K562 (cell line): ENCODE data around the gene HFE. TPM values are rescaled to one million over a fixed set of nuclear protein-coding genes. Genes with fewer than 3 reads are reported as not detected.

Source experiments
- ATAC-seq: fragments of 200-7000 bp; cut with Tn5 transposase; 3 replicates; pipeline ENCODE4 v1.9.1; 2020; ENCODE audit warnings: moderate library complexity
- Bru-seq: library from RNA; stranded (reverse); fragments of 400-500 nt; gene quantifications from one replicate; lab custom pipeline; 2021; lab: Mats Ljungman, UMichigan
- BruChase-seq, 2 experiments: library from RNA; stranded (reverse); fragments of 400-500 nt; gene quantifications; one replicate each; lab custom pipeline; 2021; lab: Mats Ljungman, UMichigan
- BruUV-seq: library from RNA; stranded (reverse); fragments of 400-500 nt; replicated peaks from 2 replicates; lab custom pipeline; 2021; lab: Mats Ljungman, UMichigan
- CTCF ChIA-PET: fragments of 300-600 bp; formaldehyde crosslinking; extraction: SDS; loops from one replicate; lab custom pipeline; 2021; ENCODE audit warnings: low intra/inter-chr PET ratio; lab: Yijun Ruan, JAX
- POLR2A ChIA-PET: fragments of 300-600, 350-650 bp; sonication (Branson Sonifier 250); formaldehyde crosslinking; extraction: SDS; loops from one replicate; lab custom pipeline; 2021; ENCODE audit warnings: antibody characterized with exemption, inconsistent platforms; lab: Yijun Ruan, JAX
- DNase-seq, 4 experiments: peaks; one replicate each; pipeline versions ENCODE4 v3.0.0 to v3.0.0-alpha.2; 2011 to 2018; ENCODE audit warnings: low spot score in 3 of 4, mixed read lengths in 3 of 4; ENCODE audit errors: extremely low read depth in 1 of 4
- FAIRE-seq: peaks from 2 replicates; lab custom pipeline; 2011; peaks lifted over from hg19 to GRCh38; lab: Jason Lieb, UNC
- H2AFZ ChIP-seq: 2 replicates; pipeline ENCODE4 v1.6.0; 2011; ENCODE audit warnings: low read depth, low read length, control low read depth, inconsistent platforms
- H3K27ac ChIP-seq: fragments of 200-600 bp; 3 replicates; pipeline ENCODE4 v1.8.0; 2011; ENCODE audit warnings: low read depth, mild to moderate bottlenecking, control low read depth, inconsistent platforms, low read length, moderate library complexity, mixed read lengths; ENCODE audit errors: extremely low read depth
- H3K27me3 ChIP-seq, 2 experiments: fragments of 300-600 bp in 1 of 2; 2 replicates in 1 of 2; 3 replicates in 1 of 2; pipeline versions ENCODE4 v1.6.0 to v1.8.0; 2011; ENCODE audit warnings: inconsistent platforms in 2 of 2, low read length in 2 of 2, mild to moderate bottlenecking in 1 of 2, mixed read lengths in 1 of 2, moderate library complexity in 1 of 2; ENCODE audit not compliant: control insufficient read depth in 2 of 2, insufficient read depth in 2 of 2
- H3K36me3 ChIP-seq: fragments of 300-600 bp; 3 replicates; pipeline ENCODE4 v1.8.0; 2011; ENCODE audit warnings: mild to moderate bottlenecking, low read length, inconsistent platforms; ENCODE audit not compliant: control insufficient read depth, insufficient read depth
- H3K4me1 ChIP-seq, 2 experiments: fragments of 200-600 bp in 1 of 2; replicated peaks in 1 of 2; 2 replicates in 1 of 2; 3 replicates in 1 of 2; pipeline versions ENCODE4 v1.5.1 to v1.8.0; 2011; ENCODE audit warnings: inconsistent platforms in 2 of 2, low read length in 2 of 2, mild to moderate bottlenecking in 1 of 2, mixed read lengths in 1 of 2, moderate library complexity in 1 of 2; ENCODE audit not compliant: control insufficient read depth in 2 of 2, insufficient read depth in 2 of 2
- H3K4me2 ChIP-seq: 2 replicates; pipeline ENCODE4 v1.6.1; 2011; ENCODE audit warnings: low read length, control low read depth, inconsistent platforms, mixed read lengths; ENCODE audit not compliant: insufficient read depth
- H3K4me3 ChIP-seq: fragments of 200-600 bp; sonication (generic), shearing (Covaris generic); 2 replicates; pipeline ENCODE4 v1.5.1; 2016; ENCODE audit warnings: control low read depth, inconsistent platforms
- H3K79me2 ChIP-seq: fragments of 200-600 bp; 3 replicates; pipeline ENCODE4 v1.8.0; 2011; ENCODE audit warnings: low read length, inconsistent platforms; ENCODE audit not compliant: control insufficient read depth, insufficient read depth
- H3K9ac ChIP-seq, 2 experiments: 2 replicates each; pipeline versions ENCODE4 v1.6.0 to v1.6.1; 2011; ENCODE audit warnings: low read depth in 2 of 2, low read length in 2 of 2, control low read depth in 1 of 2, inconsistent platforms in 1 of 2, mild to moderate bottlenecking in 1 of 2, mixed read lengths in 1 of 2; ENCODE audit not compliant: insufficient read depth in 1 of 2
- H3K9me1 ChIP-seq: one replicate; pipeline ENCODE4 v1.6.0; 2011; ENCODE audit warnings: inconsistent platforms, mild to moderate bottlenecking, low read length, moderate library complexity; ENCODE audit not compliant: control insufficient read depth, insufficient read depth
- H3K9me3 ChIP-seq: replicated peaks from 2 replicates; pipeline ENCODE4 v1.5.1; 2011; ENCODE audit warnings: low read depth, low read length, inconsistent platforms; ENCODE audit not compliant: control insufficient read depth, insufficient read depth
- H4K20me1 ChIP-seq: replicated peaks from 2 replicates; pipeline ENCODE4 v1.6.1; 2011; ENCODE audit warnings: low read length, inconsistent platforms, mixed read lengths; ENCODE audit not compliant: control insufficient read depth, insufficient read depth
- ADNP ChIP-seq: fragments of 200-800 bp; sonication (Bioruptor generic); IDR thresholded peaks from 2 replicates; pipeline ENCODE4 v1.6.1; 2016; ENCODE audit warnings: missing genetic modification characterization, missing compliant biosample characterization
- ASH1L ChIP-seq: fragments of 450-650 bp; IDR thresholded peaks from 2 replicates; pipeline ENCODE4 v1.6.1; 2018; ENCODE audit warnings: borderline replicate concordance, mild to moderate bottlenecking, low read depth; ENCODE audit not compliant: partially characterized antibody
- CCNT2 ChIP-seq: IDR thresholded peaks from 2 replicates; pipeline ENCODE4 v1.6.1; 2011; ENCODE audit warnings: borderline replicate concordance, low read depth, mild to moderate bottlenecking, moderate library complexity, mixed read lengths, low read length; ENCODE audit not compliant: insufficient read length; ENCODE audit errors: extremely low read depth
- MCM2 ChIP-seq: fragments of 450-650 bp; IDR thresholded peaks from 2 replicates; pipeline ENCODE4 v1.6.1; 2017; ENCODE audit warnings: low read depth, mild to moderate bottlenecking
- RAD51 ChIP-seq: fragments of 450-650 bp; IDR thresholded peaks from 2 replicates; pipeline ENCODE4 v1.7.1; 2016; ENCODE audit warnings: low read depth, mild to moderate bottlenecking, borderline replicate concordance
- SAFB ChIP-seq: fragments of 200-400 bp; formaldehyde crosslinking; IDR thresholded peaks from 2 replicates; pipeline ENCODE4 v1.6.1; 2017; ENCODE audit warnings: low read depth, low read length, borderline replicate concordance
- SNIP1 ChIP-seq: fragments of 450-650 bp; IDR thresholded peaks from 2 replicates; pipeline ENCODE4 v1.7.1; 2017; ENCODE audit warnings: low read depth, mild to moderate bottlenecking
- SRF ChIP-seq, 2 experiments: fragments of 250-450, 450-650 bp in 1 of 2; sonication (Bioruptor Pico) in 1 of 2; sonication (generic) in 1 of 2; formaldehyde crosslinking; IDR thresholded peaks; 2 replicates each; pipeline versions ENCODE4 v1.5.0 to v1.5.1; 2020 to 2022; ENCODE audit warnings: mild to moderate bottlenecking in 1 of 2, missing genetic modification reagents in 1 of 2
- SRSF3 ChIP-seq: fragments of 200-400 bp; formaldehyde crosslinking; IDR thresholded peaks from 2 replicates; pipeline ENCODE4 v1.6.1; 2016; ENCODE audit warnings: mild to moderate bottlenecking, low read length, moderate library complexity; ENCODE audit not compliant: insufficient read depth
- SUPT5H ChIP-seq: fragments of 450-650 bp; IDR thresholded peaks from 2 replicates; pipeline ENCODE4 v1.6.1; 2016
- TRIM24 ChIP-seq, 2 experiments: fragments of 450-650 bp; IDR thresholded peaks; 2 replicates each; pipeline ENCODE4 v1.6.1; 2016
- ZFP36 ChIP-seq: fragments of 150-350 bp; IDR thresholded peaks from 2 replicates; pipeline ENCODE4 v1.6.1; 2018; ENCODE audit warnings: low read length, low read depth; ENCODE audit not compliant: partially characterized antibody
- ZNF584 ChIP-seq: fragments of 200-800 bp; sonication (Bioruptor generic); IDR thresholded peaks from 2 replicates; pipeline ENCODE4 v1.6.1; 2016; ENCODE audit warnings: low read depth, mild to moderate bottlenecking, missing genetic modification characterization, missing compliant biosample characterization
- WGBS: fragments of 100-300 bp; shearing (Covaris generic); methylation state at CpG from one replicate; pipeline ENCODE4 v1.1.6; 2016; ENCODE audit warnings: low coverage, mixed read lengths; ENCODE audit not compliant: insufficient coverage; ENCODE audit errors: missing lambda C conversion rate; 5-methylcytosine and 5-hydroxymethylcytosine counted together
- in situ Hi-C: fragments of 300-500 bp; cut with MboI; formaldehyde crosslinking; loops from 4 replicates; pipeline ENCODE4 v1.15.0; 2018; ENCODE audit warnings: inconsistent platforms, mixed read lengths
- intact Hi-C: fragments of 100-400 bp; cut with micrococcal nuclease; formaldehyde crosslinking; loops from 2 replicates; pipeline ENCODE4 v1.14.2; 2022
- long read RNA-seq, 3 experiments: library from polyadenylated mRNA in 2 of 3; library from RNA in 1 of 3; unstranded in 2 of 3; stranded (forward) in 1 of 3; transcript quantifications; one replicate each; pipeline ENCODE4 v2.0.0, GENCODE V29; 2019 to 2022
- polyA minus RNA-seq, 3 experiments: library from RNA; depleted of rRNA, polyadenylated mRNA; stranded (reverse); fragments of >200 nt; gene quantifications; 2 replicates each; pipeline ENCODE4 v1.2.3, GENCODE V29; 2011
- polyA plus RNA-seq, 8 experiments: library from polyadenylated mRNA; depleted of rRNA in 4 of 8; stranded (reverse) in 5 of 8; unstranded in 3 of 8; fragments of >200 nt; fragmentation: Nextera tagmentation in 2 of 8; fragmentation: Illumina TruSeq in 1 of 8; extraction: Ambion mirVana in 2 of 8; extraction: Trizol in 1 of 8; gene quantifications; 2 replicates each; pipeline versions ENCODE4 v1.2.1 to v1.2.3, GENCODE V29; 2011 to 2014; ENCODE audit warnings: inconsistent platforms in 1 of 8, missing spikeins in 1 of 8
- total RNA-seq, 7 experiments: library from RNA; depleted of rRNA in 6 of 7; stranded (reverse); fragments of >200 nt in 6 of 7; fragmentation: Illumina TruSeq in 2 of 7; extraction: Trizol in 2 of 7; gene quantifications; 2 replicates each; pipeline versions ENCODE4 v1.2.1 to v1.2.3, GENCODE V29; 2011 to 2021; ENCODE audit warnings: low replicate concordance in 1 of 7
- TF ChIP-seq, protein P1 (sequence below): fragments of 250-450 bp; sonication (Bioruptor Pico); IDR thresholded peaks from 2 replicates; pipeline ENCODE4 v1.5.0; 2021; ENCODE audit warnings: mild to moderate bottlenecking, borderline replicate concordance

Gene HFE
- 2.3 and 3.3 TPM in 2 replicates for total RNA-seq (2011; cell fraction: chromatin; rRNA removed; ENCODE audit: low replicate concordance)
- 1.3 and 2.2 TPM in 2 replicates for total RNA-seq (2011; cell fraction: nucleolus; rRNA removed)
- 2.1 and 3.3 TPM in 2 replicates for total RNA-seq (2011; cell fraction: nucleoplasm; rRNA removed)
- total RNA-seq (2014; rRNA removed) = 0.14 and 0.73 TPM in 2 replicates
- total RNA-seq (2014; rRNA removed; fragmentation: Illumina TruSeq; extraction: Trizol) = 0.76 and 1.1 TPM in 2 replicates
- 1.2 and 1.3 TPM in 2 replicates for total RNA-seq (2015; rRNA removed; fragmentation: Illumina TruSeq; extraction: Trizol)
- 0.58 and 0.98 TPM in 2 replicates for total RNA-seq (2021)
- polyA plus RNA-seq (2011; rRNA removed) = 0.54 and 1.1 TPM in 2 replicates
- polyA plus RNA-seq (2011; cell fraction: cytosol; rRNA removed) = 0.66 and 0.88 TPM in 2 replicates
- polyA plus RNA-seq (2011; cell fraction: nucleus; rRNA removed) = 0.65 and 0.95 TPM in 2 replicates
- 1.8 and 2.4 TPM in 2 replicates for polyA plus RNA-seq (2012)
- 0.78 and 0.89 TPM in 2 replicates for polyA plus RNA-seq (2014; fragmentation: Illumina TruSeq; extraction: Trizol)
- polyA plus RNA-seq (2014; fragmentation: Nextera tagmentation; extraction: Ambion mirVana) = under 1 TPM; 0.17 to 0.31 TPM
- 0.84 and 1.2 TPM in 2 replicates for polyA plus RNA-seq (2014; rRNA removed)
- polyA minus RNA-seq (2011; rRNA and poly(A)+ RNA removed) = 1.3 and 1.7 TPM in 2 replicates
- polyA minus RNA-seq (2011; cell fraction: cytosol; rRNA and poly(A)+ RNA removed) = 0.95 TPM in 1 of 2 replicates, not detected in the other
- polyA minus RNA-seq (2011; cell fraction: nucleus; rRNA and poly(A)+ RNA removed) = 0.44 and 0.94 TPM in 2 replicates
- Bru-seq, nascent RNA = percentile 42 among the genes with signal in this experiment
- percentile 27 among the genes with signal in this experiment for BruChase-seq, experiment 1, labeled RNA remaining after a 2-hour chase
- BruChase-seq, experiment 2, labeled RNA remaining after a 6-hour chase = percentile 34 among the genes with signal in this experiment
- long read RNA-seq, experiment 1, partial matches to known transcripts = 0 of 5 reads
- long read RNA-seq, experiment 1, other reads (novel, unspliced or antisense) = 5 of 5 reads
- long read RNA-seq, experiment 2 = 0 reads
- long read RNA-seq, experiment 3, partial matches to known transcripts = 0 of 3 reads
- long read RNA-seq, experiment 3, other reads (novel, unspliced or antisense) = 3 of 3 reads

DNA sequence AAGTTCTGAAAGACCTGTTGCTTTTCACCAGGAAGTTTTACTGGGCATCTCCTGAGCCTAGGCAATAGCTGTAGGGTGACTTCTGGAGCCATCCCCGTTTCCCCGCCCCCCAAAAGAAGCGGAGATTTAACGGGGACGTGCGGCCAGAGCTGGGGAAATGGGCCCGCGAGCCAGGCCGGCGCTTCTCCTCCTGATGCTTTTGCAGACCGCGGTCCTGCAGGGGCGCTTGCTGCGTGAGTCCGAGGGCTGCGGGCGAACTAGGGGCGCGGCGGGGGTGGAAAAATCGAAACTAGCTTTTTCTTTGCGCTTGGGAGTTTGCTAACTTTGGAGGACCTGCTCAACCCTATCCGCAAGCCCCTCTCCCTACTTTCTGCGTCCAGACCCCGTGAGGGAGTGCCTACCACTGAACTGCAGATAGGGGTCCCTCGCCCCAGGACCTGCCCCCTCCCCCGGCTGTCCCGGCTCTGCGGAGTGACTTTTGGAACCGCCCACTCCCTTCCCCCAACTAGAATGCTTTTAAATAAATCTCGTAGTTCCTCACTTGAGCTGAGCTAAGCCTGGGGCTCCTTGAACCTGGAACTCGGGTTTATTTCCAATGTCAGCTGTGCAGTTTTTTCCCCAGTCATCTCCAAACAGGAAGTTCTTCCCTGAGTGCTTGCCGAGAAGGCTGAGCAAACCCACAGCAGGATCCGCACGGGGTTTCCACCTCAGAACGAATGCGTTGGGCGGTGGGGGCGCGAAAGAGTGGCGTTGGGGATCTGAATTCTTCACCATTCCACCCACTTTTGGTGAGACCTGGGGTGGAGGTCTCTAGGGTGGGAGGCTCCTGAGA is at the start of gene HFE:
Gene HFE (plus strand): TSS at position 146 of the 832 bp plus-strand sequence. CDS start 12 bp downstream, at position 158.
- BruUV-seq = TSS peak; percentile 72
- Histone ChIP-seq H3K4me2 (peak within 1 kb of the TSS; percentile 84), H3K9me1 (no peaks in the 10 kb centered on the region), H2AFZ (peak within 1 kb of the TSS; percentile 90), H3K27me3 (no peaks in the 10 kb centered on the region), H3K79me2 (no peaks in the 10 kb centered on the region), H3K4me3 (peak within 1 kb of the TSS; percentile 56), H3K9ac (peak within 1 kb of the TSS; percentile 70 to 92), H3K9me3 (no peaks in the 10 kb centered on the region), H3K4me1 (peaks cover 9% of the 10 kb centered on the region in 2 experiments; a peak in 4 of 5 replicates), H3K27ac (peak within 1 kb of the TSS; percentile 67), H4K20me1 (no peaks in the 10 kb centered on the region), H3K36me3 (no peaks in the 10 kb centered on the region)
- FAIRE-seq = peak; percentile 76
- WGBS = 1% methylated on average over 41 of the region's 41 CpGs
- in situ Hi-C loops = no loop called here
- peak; percentile 92 for ATAC-seq
- peak; percentile 59 to 75 (median 66) for DNase-seq
- intact Hi-C loops = no loop called here
- POLR2A ChIA-PET = interaction anchor here (0.6 to 5.0 kb wide), 25 partner anchors 8 to 482 kb away, joined by 3 to 34 read pairs (median 5); a partner anchor contains a TSS
- CTCF ChIA-PET = interaction anchor here (1.0 kb wide), 1 partner anchor 10 kb away, joined by 3 read pairs; no protein-coding TSS in a partner anchor
- TF ChIP-seq SRF (CRISPR knock-in tag; IDR thresholded peaks at IDR 0.05) (no peak), TRIM24 (IDR thresholded peaks at IDR 0.05) (peak in 1 of 2 experiments; percentile 59; a peak in 1 of 4 replicates), SRSF3 (no peak), ASH1L (no peak), ZNF584 (CRISPR knock-in tag) (no peak), ZFP36 (peak; percentile 13), SAFB (peak; percentile 63; the same call in 1 of the 2 replicates), MCM2 (no peak), SUPT5H (peak; percentile 43; the same call in 1 of the 2 replicates), ADNP (tag) (no peak), SNIP1 (no peak), RAD51 (no peak; the same call in none of the 2 replicates), CCNT2 (peak; percentile 29)
- TF ChIP-seq, protein P1, sequence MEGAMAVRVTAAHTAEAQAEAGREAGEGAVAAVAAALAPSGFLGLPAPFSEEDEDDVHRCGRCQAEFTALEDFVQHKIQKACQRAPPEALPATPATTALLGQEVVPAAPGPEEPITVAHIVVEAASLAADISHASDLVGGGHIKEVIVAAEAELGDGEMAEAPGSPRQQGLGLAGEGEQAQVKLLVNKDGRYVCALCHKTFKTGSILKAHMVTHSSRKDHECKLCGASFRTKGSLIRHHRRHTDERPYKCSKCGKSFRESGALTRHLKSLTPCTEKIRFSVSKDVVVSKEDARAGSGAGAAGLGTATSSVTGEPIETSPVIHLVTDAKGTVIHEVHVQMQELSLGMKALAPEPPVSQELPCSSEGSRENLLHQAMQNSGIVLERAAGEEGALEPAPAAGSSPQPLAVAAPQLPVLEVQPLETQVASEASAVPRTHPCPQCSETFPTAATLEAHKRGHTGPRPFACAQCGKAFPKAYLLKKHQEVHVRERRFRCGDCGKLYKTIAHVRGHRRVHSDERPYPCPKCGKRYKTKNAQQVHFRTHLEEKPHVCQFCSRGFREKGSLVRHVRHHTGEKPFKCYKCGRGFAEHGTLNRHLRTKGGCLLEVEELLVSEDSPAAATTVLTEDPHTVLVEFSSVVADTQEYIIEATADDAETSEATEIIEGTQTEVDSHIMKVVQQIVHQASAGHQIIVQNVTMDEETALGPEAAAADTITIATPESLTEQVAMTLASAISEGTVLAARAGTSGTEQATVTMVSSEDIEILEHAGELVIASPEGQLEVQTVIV (CRISPR knock-in tag) = no peak
